Measurements from ENCODE around the gene ATP9A.
"Not testable (repeated sequence)": the region's sequence is repeated elsewhere in the genome, so short reads cannot be mapped to it uniquely, and the experiment has no call there.

GRCh38 chr20:51723026-51723425 lies 45.2 kb downstream of the ATP9A start:
- not testable (repeated sequence) for TF ChIP-seq POLR2A, POLR2AphosphoS5 (IDR thresholded peaks at IDR 0.05; ENCODE audit: low read depth, low read length)
